Hindlimb muscle (tissue), 1 donor: Measurements from ENCODE around the gene STEAP3. TPM values are rescaled to one million over a fixed set of nuclear protein-coding genes. Genes with fewer than 3 reads are reported as not detected.

Source experiments
- DNase-seq: peaks from one replicate; pipeline ENCODE4 v3.0.0-alpha.2; 2013
- polyA plus RNA-seq: library from polyadenylated mRNA; unstranded; fragments of 120-200 nt; gene quantifications from one replicate; pipeline ENCODE4 v1.2.1, GENCODE V29; 2013; ENCODE audit not compliant: insufficient read length

Gene STEAP3
- polyA plus RNA-seq, 1 donor, result 25.5 TPM

DNA sequence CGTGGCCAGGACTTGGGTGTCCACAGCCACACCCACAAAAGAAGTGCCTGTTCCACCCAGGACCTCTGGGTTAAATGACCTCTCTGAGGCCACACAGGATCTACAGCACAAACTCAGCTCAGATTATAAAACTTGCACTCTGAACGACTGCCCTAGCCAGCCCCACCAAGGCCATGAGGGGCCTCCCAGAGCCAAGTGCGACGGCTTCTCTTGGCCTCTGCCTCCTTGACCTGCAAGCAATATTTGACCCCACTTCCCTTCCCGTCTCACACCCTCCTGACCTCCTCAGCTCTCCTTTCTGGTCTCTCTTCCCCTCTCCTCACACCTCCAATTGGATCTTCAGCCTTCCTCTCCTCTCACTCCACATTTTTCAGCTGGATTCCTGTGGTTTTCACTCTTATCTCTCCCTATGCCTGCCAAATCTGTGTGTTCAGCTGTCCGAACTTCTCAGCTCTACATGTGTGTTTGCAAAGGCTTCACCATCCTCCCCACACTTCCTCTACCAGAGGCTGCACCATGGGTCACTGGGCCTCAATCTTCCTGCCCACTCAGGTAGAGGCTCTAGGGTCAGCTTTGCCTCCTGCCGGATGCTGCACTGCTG lies 25.3 kb upstream of the STEAP3 start:
- DNase-seq, result no peak

DNA sequence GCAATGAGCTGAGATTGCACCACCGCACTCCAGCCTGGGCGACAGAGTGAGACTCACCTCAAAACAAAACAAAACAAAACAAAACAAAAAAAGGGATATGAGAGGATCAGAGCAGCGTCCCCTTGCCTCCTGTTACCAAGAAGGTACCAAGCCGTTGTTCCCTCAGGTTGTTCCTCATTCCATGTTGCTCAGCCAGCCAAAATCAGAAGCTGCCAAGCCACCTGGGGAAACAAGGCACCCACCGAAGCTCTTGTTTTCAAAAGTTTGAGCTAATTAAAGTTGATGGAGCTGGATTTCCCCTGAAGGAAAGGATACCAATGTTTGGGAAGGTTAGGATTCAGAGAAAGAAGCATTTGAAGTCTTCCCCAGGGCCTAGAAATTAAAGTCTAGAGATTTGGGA lies 21.8 kb upstream of the STEAP3 start:
- no peak for DNase-seq

DNA sequence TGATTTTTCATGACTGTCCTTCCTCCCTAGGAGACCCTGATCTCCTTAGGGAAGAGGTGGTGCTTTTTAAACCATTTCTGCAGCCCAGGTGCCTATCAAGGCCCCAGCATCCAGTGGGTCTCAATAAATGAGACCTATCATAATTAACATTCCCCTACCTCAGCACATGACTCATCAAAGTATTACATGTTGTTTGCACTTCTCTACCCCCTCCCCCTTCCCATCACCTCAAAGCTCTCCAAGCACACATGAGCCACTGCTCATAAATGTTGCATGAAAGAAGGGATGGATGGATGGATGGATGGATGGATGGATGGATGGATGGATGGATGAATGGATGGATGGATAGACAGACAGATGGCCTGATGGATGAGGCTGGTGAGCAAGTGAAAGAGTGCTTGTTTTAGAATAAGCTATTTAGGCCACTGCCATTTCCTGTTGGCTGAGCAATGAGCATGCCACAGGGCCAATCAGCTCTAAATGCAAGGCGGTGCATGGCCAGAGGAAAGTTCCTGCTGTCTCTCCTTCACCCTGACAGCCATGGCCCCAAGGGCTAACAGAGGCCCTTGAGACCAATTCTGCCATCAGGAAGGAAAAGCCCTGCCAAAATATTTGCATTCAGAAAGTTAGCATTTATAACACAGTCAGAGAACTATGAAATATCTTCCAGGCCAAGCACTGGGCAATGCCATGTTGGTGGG lies 20.9 kb upstream of the STEAP3 start:
- no peak for DNase-seq

DNA sequence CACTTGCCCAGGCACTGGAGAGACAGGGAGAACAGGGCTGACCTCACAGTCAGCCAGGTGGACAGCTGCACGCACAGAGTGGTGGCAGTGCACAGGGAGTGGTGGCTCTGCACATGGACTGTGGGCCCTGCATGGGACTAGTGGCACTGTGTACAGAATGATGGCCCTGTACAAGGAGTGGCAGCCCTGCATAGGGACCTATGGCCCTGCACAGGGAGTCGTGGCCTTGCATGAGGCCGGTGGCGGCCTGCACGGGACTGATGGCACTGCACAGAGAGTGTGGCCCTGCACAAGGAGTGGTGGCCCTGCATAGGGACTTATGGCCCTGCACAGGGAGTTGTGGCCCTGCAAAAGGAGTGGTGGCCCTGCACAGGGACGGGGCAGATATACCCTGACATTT lies 19.1 kb upstream of the STEAP3 start:
- DNase-seq, result no peak

DNA sequence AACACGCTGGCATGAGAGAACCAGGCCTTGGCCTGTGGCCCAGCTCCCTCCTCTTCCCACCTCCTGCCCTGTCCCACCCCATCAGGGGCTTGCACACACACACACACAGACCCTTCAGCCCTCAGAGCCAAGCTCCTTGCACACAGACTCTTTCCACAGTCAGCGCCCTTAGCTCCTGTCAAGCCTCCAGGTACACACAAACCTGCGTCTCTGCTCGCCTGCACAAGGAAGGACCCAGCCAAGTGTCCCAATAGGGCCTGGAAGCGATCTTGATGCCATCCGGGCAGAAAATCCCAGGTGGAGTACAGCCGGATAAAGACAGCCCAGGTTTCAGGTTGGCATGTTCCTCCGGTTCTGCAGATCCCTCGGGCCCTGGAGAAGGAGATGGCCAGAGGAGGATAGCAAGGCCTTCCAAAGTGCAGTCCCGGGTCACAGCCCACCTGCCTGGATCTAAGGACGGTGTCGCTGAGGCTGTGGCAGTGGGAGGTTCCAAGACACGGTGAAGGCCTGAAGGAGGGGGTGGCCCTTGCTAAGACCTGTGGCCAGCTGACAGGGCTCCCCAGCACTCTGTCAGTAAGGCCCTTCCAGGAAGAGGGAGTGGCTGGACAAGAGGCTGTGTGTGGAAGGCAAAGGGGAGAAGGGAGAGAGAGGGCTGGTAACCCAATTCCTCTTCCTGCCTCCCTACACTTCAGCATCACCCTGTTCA lies 18.5 kb upstream of the STEAP3 start:
- no peak for DNase-seq

DNA sequence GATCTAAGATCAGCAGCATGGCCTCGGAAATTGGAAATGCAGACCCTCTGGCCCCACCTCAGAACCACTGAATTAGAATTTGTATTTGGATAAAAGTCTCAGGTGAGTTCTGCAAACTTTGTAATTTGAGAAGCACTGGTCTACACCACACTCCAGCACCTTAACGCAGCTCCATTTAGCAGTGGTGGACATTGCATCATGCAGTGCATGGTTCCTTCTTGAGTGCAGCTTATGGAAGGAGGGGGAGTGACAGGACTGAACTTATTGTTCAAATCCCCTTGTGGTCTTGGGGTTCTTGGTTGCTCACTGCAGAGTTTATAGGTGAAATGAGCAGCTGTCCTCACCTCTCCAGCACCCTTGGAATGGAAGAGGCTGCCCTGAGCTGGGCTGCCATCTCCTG lies 17.4 kb upstream of the STEAP3 start:
- no peak for DNase-seq

DNA sequence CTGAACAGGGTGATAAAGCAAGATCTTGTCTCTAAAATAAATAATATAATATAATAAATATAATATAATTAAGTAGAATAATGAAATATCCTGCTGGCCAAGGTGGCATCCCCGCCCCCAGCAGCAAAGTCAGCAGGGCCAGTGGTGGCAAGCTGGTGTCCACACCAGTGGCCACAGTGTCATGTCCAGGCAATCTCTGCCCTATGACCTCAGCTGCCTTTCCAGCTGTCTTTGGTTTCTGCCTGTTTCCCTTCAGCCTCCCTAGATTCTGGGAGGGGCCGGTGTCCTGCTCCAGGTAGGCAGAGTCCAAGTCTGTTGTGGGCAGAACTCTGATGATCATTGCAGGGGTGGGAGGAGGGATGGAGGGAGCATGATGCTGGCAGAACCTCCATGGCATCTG lies 16.2 kb upstream of the STEAP3 start:
- no peak for DNase-seq

DNA sequence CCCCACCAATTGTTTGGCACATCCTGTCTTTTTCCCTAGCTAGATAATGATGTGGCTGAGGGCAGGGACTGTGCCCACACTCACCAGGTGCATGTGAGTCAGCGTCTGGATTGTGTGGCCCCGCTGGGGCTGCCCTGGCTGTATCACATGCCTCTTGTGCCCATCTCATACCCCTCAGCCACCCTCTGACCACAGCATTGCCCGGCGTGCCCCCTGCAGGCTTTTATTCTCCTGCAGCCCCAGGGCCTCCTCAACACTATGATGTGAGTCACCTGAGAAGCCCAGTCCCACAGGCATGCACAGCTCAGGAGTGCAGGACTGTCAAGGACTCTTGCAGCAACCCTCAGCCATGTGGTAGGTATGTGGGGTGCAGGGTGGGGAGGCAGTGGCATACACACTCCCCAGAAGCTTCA lies 14.8 kb upstream of the STEAP3 start:
- no peak for DNase-seq

DNA sequence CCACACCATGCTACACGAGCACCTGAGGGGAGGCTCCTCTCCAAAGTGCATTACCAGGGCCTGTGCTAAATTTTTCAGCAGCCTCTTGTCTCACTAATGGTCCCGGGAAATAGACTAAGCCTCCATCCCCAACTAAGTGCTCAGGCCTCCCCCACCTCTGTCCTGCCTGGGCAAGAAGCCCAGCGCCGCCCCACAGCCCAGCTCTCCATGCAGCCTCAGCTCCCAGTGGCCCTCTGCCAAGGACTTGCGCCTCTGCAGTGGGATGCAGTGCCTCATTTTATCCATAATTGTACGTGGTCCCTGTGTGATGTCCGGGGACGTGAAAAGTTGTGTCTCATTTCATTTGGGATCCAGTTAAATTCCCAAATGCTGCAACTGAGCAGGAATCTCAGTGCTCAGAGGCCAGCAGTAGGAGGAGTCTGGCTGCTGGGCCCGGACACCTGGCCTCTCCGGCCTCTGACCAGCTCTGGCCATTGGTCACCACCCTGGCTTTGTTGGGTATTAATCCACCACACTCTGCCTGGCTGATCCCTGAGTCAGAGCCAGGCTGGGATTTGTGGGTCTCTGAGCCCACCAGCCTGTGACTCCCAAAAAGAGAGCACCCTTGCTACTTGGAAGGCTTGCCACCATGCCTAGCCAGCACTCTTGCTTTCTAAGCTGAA lies 11.4 kb upstream of the STEAP3 start:
- DNase-seq, result no peak

DNA sequence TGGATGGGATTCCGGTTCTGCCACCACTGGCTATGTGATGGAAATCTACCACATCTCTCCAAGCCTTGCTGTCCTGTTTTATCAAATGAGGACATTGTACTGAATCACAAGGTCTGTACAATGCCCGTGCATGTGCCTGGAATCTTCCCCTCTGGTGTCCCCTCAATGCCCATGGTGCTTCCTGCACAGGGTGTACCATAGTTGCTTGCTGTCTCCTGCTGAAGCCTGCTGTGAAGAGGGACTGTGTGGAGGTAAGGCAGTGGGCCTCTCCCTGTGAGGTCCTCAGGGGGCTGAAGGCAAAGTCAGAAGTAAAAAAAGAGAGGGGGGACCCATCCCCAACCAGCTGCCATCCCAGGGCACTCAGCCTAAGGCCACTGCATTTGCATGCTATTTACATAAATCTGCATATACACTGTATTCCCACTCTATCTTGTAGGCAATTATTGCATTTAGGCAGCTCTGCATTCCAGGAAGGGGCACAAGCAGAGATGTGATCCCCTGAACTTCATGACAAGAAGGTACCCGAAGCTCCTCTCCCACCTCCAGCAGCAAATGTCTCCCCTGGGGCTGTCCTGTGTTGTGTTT lies 9.1 kb upstream of the STEAP3 start:
- no peak for DNase-seq

DNA sequence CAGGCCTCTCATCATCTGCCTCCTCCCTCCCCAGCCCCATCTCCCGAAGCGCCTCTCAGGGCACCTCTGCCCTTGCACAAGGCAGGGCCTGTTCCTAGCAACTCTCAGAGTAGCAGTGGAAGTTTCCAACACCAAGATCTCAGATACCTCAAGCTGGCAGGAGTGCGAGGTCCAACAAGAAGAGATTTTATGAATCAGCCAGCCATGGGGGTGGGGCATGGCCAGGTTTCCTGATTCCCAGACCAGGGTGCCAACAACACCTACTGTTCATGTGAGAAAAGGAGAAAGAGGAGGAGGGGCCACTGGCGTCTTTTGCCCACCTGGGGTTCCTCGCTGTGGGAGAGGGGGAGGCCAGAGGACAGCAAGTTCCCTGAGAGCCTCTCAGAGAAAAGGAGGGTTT lies 6.6 kb upstream of the STEAP3 start:
- DNase-seq, result no peak

DNA sequence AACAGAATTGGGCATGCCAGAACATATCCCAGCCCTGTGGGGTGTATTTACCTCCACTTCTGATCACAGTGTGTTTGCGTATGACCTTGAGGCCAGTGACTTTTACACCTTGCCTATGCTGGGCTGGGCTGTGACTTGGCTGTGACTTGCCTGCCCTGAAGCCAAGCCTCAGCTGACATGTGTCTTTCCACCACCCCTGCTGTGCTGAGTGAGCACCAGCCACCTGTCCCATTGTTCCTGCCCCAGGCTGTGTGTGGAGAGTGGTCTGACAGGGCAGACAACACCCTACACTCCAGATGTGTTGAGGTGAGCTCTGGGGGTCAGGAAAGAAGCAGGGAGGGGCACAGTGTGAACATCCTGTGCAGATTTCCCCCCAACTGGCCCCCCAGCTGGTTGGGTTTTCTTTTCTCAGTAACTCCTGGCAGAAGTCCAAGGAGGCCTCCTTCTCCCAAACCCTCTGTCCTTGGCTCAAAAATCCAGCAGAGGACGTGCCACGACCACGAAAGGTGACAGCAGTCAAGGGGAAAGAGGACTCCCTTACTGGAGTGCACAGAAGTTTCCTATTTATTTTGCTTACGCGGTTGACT lies 5.1 kb upstream of the STEAP3 start:
- DNase-seq, result peak; percentile 50

DNA sequence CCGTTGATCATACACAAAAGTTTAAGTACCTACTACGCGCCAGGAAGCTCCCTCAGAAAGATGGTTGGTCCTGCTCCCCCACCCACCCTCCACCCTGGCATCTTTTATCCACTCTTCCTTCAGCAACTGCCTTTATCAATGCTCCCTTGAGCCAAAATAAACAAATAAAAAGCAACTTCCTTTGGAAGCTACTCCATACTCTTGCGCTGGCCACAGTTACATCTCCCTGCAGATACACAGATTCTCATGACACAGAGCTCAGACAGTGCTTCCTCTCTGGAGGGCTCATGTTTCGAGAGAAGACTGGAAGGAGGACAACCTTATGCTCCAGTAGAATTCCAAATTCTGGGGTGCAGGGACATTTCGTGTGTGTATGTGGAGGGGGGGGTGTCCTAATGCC lies 3.8 kb upstream of the STEAP3 start:
- no peak for DNase-seq

DNA sequence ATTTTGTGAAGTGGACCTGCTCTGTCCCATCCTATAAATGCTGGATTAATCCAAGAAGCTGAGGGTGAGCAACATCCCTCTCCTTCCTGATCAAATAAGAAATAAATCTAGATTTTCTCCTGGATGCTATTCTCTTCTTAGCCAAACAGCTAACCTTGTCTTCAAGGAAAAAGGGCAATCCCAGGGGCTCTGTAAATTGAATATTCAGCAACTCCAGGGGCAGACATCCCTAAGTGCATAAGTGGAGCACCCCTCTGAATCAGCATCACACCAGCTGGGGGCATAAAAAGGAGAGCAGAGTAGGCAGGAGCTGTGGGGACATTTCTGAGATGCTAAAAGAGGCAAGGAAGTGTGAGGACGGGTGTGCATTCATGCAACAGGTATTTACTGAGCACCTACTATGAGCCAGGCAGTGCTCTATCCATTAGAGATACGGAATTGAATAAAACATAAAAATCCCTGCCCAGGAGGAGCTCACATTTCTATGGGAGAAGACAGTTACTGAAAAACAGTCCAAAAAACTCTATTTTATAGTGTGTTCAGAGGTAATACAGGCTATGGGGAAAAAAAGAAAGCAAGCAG lies 2.8 kb upstream of the STEAP3 start:
- no peak for DNase-seq

DNA sequence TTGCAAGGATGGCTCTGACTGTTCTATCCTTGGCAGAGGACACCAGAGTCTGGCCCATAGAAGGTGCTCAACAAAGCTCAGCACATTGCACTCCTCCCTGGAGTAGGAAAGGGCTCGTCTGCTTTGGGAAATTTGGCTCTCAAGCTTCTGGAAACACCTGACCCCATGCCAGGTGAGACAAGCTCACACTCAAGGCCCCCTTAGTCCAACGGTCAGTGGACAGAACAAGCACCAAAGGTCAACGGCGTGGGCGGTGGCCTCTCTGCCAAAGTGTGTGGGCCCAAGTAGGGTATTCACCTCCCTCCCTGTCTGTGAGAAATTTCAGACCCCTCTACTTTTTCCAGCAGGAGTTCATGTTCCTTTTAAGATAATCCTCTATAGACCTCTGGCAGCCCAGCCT lies 2.0 kb upstream of the STEAP3 start:
- no peak for DNase-seq

DNA sequence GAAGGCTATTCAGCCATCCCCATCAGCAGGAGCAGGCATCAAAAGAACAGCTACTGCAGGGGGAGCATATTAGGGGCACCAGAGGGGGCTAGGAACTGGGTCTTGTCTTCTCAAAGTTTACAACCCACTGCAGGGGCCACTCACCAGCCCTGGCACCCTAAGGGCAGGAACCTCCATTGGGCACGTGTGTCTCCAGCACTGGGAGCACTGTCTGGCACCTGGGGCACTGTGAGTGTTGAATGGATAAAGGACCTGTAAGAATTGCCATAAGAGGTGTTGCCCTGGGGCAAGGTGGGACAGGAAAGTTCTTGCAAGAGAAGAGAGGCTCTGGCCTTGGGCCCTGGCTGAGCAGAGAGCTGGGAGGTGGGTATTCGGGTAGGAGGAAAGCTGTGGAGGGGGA lies 1.4 kb upstream of the STEAP3 start:
- no peak for DNase-seq

DNA sequence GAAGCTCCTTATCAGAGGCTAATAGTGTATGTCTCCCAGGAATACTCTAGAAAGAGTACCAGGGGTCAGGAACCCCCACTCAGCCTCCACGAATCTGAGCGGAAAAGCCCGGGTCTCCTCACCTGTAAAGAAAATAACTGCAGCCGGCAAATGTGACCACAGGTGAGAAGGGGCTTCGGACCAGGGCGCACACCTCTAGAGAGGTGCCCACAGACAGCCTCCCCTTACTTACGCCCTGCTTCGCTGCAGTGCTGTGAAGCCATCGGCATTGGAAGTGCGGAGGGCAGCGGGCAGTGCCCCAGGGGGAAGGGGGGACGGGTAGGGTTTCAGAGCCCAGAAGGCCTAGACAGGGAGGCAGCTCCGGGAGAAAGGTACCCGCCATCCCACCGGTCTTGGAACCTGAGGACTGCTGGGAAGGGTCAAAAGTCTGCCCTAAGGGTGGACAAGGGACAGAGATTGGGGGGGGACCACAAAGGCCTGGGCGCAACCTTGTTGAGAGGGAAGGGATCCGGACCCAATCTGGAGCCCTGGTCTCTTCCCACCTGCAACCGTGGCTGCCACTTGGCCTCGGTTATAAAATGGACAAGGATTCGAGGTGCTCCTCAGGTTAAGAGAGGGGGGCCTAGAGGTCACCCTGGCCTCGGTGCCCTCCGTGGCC lies 642 bp upstream of the STEAP3 start:
- no peak for DNase-seq

DNA sequence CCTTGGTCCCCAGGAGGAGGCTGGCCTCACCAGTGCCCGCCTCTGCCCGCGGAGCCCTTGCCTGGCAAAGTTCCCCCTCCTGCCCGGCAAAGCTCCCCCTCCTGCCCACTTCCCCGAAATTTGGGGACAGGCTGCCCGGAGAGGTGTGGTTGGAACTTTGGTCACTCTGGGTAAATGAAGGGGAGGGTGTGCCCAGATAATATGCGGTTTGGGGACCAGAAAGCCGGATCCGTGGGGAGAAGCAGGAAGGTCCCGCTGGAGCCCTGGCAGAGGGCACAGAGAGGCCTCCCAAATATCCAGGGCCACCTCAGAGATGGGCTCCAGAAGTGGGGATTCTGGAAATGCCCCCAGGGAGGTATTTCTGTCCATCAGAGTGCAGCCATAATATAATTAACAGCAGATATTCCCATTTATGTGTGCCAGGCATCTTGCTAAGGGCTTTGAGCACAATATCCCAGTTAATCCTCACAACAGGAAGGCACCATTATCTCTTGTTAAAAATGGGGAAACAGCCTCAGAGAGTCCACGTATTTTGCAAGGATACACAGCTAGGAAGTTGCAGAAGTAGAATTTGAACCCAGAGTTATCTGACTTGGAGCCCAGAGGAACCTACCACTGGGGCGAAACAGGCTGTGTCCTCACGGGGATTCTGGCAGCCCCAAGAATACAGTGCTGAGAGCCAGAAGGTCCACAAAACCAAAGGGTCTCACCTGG lies 914 bp downstream of the STEAP3 start:
- DNase-seq, result no peak

DNA sequence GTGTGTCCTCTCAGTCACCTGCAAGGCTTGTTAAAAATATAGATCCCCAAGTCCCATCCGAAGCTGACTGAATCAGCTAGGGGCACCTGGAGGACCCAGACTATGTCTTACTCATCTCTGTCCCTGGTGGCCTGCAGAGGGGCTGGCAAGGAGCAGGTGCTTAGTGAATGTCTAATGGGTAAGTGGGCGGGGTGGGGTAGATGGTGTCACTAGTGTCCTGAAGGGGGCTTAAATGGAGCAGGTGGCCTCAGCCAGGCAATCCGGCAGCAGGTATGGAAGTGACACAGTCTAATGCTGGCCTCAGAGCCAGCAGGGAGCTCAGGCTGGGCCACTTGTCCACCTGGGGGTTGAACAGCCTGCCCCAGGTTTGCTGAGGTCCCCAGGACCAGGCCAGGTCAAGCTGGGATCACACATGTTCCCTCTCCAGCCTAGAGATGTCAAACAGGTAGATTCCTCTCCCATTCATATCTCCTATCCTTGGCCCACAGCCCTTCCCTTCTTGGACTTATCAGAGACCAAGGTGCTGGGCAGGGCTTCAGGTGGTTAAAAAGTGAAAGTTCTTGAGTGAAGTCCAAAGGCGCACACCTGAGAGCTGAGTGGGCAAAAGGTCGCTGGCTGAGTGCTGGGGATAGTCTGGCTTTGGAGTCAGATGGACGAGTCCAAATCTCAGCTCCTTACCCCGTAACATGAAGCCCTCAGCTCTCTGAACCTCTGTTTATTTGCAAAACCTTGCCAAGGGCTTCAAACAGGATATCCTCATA lies 1.7 kb downstream of the STEAP3 start:
- no peak for DNase-seq

DNA sequence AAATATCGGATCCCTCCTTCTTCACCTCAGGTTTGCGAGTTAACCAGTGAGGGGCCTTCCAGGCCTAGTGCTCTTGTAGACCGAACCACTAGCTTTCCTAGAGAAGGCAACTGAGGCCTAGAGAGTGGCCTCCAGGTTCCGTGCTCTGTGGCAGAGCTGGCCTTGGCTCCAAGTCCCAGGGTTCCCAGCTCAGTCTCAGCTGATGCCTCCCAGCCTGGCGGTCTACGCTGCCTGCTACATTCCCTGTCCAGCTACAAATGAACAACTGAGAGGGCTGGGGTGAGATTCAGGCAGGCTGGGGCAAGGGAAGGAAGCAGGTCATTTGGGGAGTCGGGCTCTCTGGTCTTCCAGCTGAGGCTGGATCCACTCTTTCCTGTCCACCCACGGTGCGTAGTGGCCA lies 2.3 kb downstream of the STEAP3 start:
- no peak for DNase-seq
